ENCODE data around the gene ARFRP1. TPM values are rescaled to one million over a fixed set of nuclear protein-coding genes. Genes with fewer than 3 reads are reported as not detected.

The ARFRP1 gene
- polyA plus RNA-seq, 3 donors, result 18.2 to 31.1 (median 20.7) TPM

GRCh38 chr20:63709149-63709527 lies 1.4 kb upstream of the ARFRP1 start:
- WGBS (ENCODE audit: insufficient coverage), result over 99% methylated on average over 12 of the region's 17 CpGs

More at GRCh38 chr20:63709149-63709527, 1.4 kb upstream of the ARFRP1 start:
- H3K9me3 ChIP-seq (replicated peaks in 1 of 2; ENCODE audit: control insufficient read depth in 1 of 2, insufficient read depth in 1 of 2, low read length in 2 of 2), result peaks cover 0 to 3% of the 10 kb centered on the region in 2 donors
- H3K36me3 ChIP-seq (replicated peaks in 1 of 2; ENCODE audit: control insufficient read depth in 1 of 2, insufficient read depth in 2 of 2, low read length in 2 of 2), result peaks cover 52 to 59% of the 10 kb centered on the region in 2 donors
- H4K20me1 ChIP-seq (ENCODE audit: insufficient read depth, low read length), result peaks cover 59% of the 10 kb centered on the region
- intact Hi-C loops (cut with micrococcal nuclease), result loop anchor here (2.0 to 5.0 kb wide), 4 partner anchors 32 to 248 kb away; partner anchors contain the start of genes RTEL1 (in 2 of the 2) and UCKL1 (in 1 of the 2)
- peak overlapping the region; percentile 97 for H3K4me2 ChIP-seq (replicated peaks; ENCODE audit: extremely low read depth, low read length, poor library complexity, severe bottlenecking)
- Mint-ChIP-seq H3K9me3 (peaks cover 0 to 8% (median 4%) of the 10 kb centered on the region in 7 donors), H3K27ac (peak overlapping the region in 3 of 7 donors; percentile 15 to 30 (median 26)), H3K4me1 (peaks cover 34% of the 10 kb centered on the region), H3K36me3 (peaks cover 54 to 77% of the 10 kb centered on the region in 2 donors), H3K4me3 (peak overlapping the region; percentile 82 to 86), H3K27me3 (ENCODE audit: low read depth in 3 of 3) (peaks cover 0 to 3% (median 0%) of the 10 kb centered on the region in 3 donors)
- peaks cover 23 to 30% of the 10 kb centered on the region in 2 donors for H3K4me1 ChIP-seq (ENCODE audit: control insufficient read depth in 1 of 2, insufficient read depth in 2 of 2, low read length in 2 of 2)
- H3K27ac ChIP-seq (ENCODE audit: low read depth in 1 of 2, low read length in 2 of 2), result peak overlapping the region in 1 of 2 donors; percentile 81
- no peak for DNase-seq
- peak overlapping the region in 1 of 3 experiments; percentile 86 for H3K4me3 ChIP-seq (replicated peaks in 1 of 3; ENCODE audit: low read depth in 2 of 3, low read length in 3 of 3)
- no peak overlapping the region for H2AFZ ChIP-seq (ENCODE audit: insufficient read depth, low read depth, low read length, poor library complexity, severe bottlenecking)
- no peak for TF ChIP-seq CTCF (IDR thresholded peaks at IDR 0.05)
- H3K27me3 ChIP-seq (ENCODE audit: control insufficient read depth in 2 of 2, insufficient read depth in 2 of 2, low read length in 2 of 2), result no peaks in the 10 kb centered on the region
- H3K9ac ChIP-seq (ENCODE audit: insufficient read depth, low read length, poor library complexity, severe bottlenecking), result peak overlapping the region; percentile 85
- H3K79me2 ChIP-seq (ENCODE audit: insufficient read depth, low read length), result peaks cover 85% of the 10 kb centered on the region

Measured in CD14-positive monocyte (primary cell).